Astrocyte of the spinal cord (primary cell): Measurements from ENCODE around the gene ATG4C.
"Not testable (repeated sequence)": the region's sequence is repeated elsewhere in the genome, so short reads cannot be mapped to it uniquely, and the experiment has no call there.

Experiments
- DNase-seq: peaks from one replicate; pipeline ENCODE4 v3.0.0; 2011; ENCODE audit warnings: low read depth, low spot score
- H3K4me3 ChIP-seq: 2 replicates; pipeline ENCODE4 v1.5.1; 2011; ENCODE audit warnings: low read depth, mild to moderate bottlenecking, low read length, moderate library complexity
- CTCF ChIP-seq: IDR thresholded peaks from 2 replicates; pipeline ENCODE4 v1.5.1; 2012; ENCODE audit warnings: low read depth, mild to moderate bottlenecking, low read length, inconsistent platforms
- in situ Hi-C: cut with HindIII; loops from 2 replicates; pipeline ENCODE4 v1.10.0; 2017; ENCODE audit warnings: low sequenced_read_pairs

ATG4C gene

GRCh38 chr1:62783736-62784508 is at the start of gene ATG4C:
Gene ATG4C, plus strand, starts transcription at chr1:62784132. Its CDS starts 19,655 bp downstream, at chr1:62803787.
- in situ Hi-C loops, result no loop called here
- peak; percentile 99 for DNase-seq
- no peak for TF ChIP-seq CTCF
- H3K4me3 ChIP-seq, result peak within 1 kb of the TSS; percentile 90

- in situ Hi-C loops, result no loop called here
- DNase-seq, result peak; percentile 52
- TF ChIP-seq CTCF, result no peak
- no peak overlapping the region for H3K4me3 ChIP-seq
These were observed 48.3 kb upstream of the ATG4C start for GRCh38 chr1:62735491-62736171.

- in situ Hi-C loops, DNase-seq, H3K4me3 ChIP-seq: not testable (repeated sequence)
These were observed 43.2 kb upstream of the ATG4C start for GRCh38 chr1:62740701-62741100.

- H3K4me3 ChIP-seq, result no peak overlapping the region
- TF ChIP-seq CTCF, result no peak
- no peak for DNase-seq
- in situ Hi-C loops, result no loop called here
These were observed 39.0 kb upstream of the ATG4C start for GRCh38 chr1:62744611-62745577.

GRCh38 chr1:62746086-62746808 is 37.7 kb upstream of the ATG4C start:
- H3K4me3 ChIP-seq, result no peak overlapping the region
- in situ Hi-C loops, result no loop called here
- DNase-seq, result peak; percentile 67
- peak; percentile 41 for TF ChIP-seq CTCF

- no peak for DNase-seq
- TF ChIP-seq CTCF, result no peak
- in situ Hi-C loops, result no loop called here
- no peak overlapping the region for H3K4me3 ChIP-seq
These were observed 37.2 kb upstream of the ATG4C start for GRCh38 chr1:62746809-62747138.
